AG04449 (cell line): ENCODE data around the gene BMP8B.
"Not testable (repeated sequence)": the region's sequence is repeated elsewhere in the genome, so short reads cannot be mapped to it uniquely, and the experiment has no call there.

Source experiments
- CTCF ChIA-PET: fragments of 350-600 bp; formaldehyde crosslinking; extraction: SDS; loops from one replicate; lab custom pipeline; 2021; ENCODE audit warnings: antibody characterized with exemption; lab: Yijun Ruan, JAX
- POLR2A ChIA-PET: fragments of 400-600, 350-600 bp; formaldehyde crosslinking; extraction: SDS; loops from one replicate; lab custom pipeline; 2020; ENCODE audit warnings: antibody characterized with exemption, inconsistent platforms; lab: Yijun Ruan, JAX
- DNase-seq: peaks from one replicate; pipeline ENCODE4 v3.0.0-alpha.2; 2010; ENCODE audit warnings: low read depth, low spot score
- H3K4me3 ChIP-seq: 2 replicates; pipeline ENCODE4 v1.5.1; 2011; ENCODE audit warnings: low read depth, mild to moderate bottlenecking, control low read depth, low read length
- CTCF ChIP-seq: IDR thresholded peaks from one replicate; pipeline ENCODE4 v1.5.1; 2011; ENCODE audit warnings: mild to moderate bottlenecking, moderate library complexity, low read length, control low read depth, inconsistent platforms; ENCODE audit not compliant: insufficient read depth; ENCODE audit errors: missing control alignments

BMP8B gene

GRCh38 chr1:39788426-39788757 lies 273 bp downstream of the BMP8B start:
- no peak for DNase-seq
- CTCF ChIA-PET, result interaction anchor here (1.7 kb wide), 1 partner anchor 10 kb away, joined by 7 read pairs; no protein-coding TSS in a partner anchor
- peak overlapping the region; percentile 33 for H3K4me3 ChIP-seq
- no peak for TF ChIP-seq CTCF
- POLR2A ChIA-PET, result no interaction called here

DNA sequence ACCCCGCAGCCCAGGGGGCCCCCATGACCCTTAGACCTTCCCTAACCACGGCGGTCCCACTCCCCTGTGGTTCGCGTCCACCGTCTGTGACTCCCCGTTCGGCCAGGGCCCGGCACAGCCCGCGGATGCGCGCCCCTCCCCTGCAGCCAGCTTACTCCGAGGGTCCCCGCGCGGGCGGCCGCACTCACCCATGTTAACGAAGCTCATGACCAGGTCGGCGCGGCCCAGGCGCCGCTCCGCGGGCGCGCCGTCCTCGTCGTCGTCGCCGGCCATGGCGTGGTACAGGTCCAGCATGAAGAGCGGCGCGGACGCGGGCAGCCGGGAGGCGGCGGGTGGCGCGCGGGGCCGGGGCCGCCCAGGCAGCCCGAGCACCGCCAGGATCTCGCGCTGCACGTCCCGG lies 701 bp downstream of the BMP8B start:
- H3K4me3 ChIP-seq, CTCF ChIA-PET, POLR2A ChIA-PET, DNase-seq: not testable (repeated sequence)

GRCh38 chr1:39787468-39787867 lies 1.2 kb downstream of the BMP8B start:
- DNase-seq, result no peak
- H3K4me3 ChIP-seq, result no peak overlapping the region
- ChIA-PET POLR2A (interaction anchor here (0.6 kb wide), 1 partner anchor 219 kb away, joined by 3 read pairs; no protein-coding TSS in a partner anchor), CTCF (no interaction called here)
- TF ChIP-seq CTCF, result no peak

GRCh38 chr1:39787108-39787375 lies 1.6 kb downstream of the BMP8B start:
- POLR2A ChIA-PET, DNase-seq, H3K4me3 ChIP-seq, CTCF ChIA-PET: not testable (repeated sequence)

- H3K4me3 ChIP-seq, DNase-seq, POLR2A ChIA-PET: not testable (repeated sequence)
- CTCF ChIA-PET, result interaction anchor here (0.6 kb wide), 1 partner anchor 178 kb away, joined by 4 read pairs; no protein-coding TSS in a partner anchor
Observed at GRCh38 chr1:39786303-39787107, 2.2 kb downstream of the BMP8B start.

DNA sequence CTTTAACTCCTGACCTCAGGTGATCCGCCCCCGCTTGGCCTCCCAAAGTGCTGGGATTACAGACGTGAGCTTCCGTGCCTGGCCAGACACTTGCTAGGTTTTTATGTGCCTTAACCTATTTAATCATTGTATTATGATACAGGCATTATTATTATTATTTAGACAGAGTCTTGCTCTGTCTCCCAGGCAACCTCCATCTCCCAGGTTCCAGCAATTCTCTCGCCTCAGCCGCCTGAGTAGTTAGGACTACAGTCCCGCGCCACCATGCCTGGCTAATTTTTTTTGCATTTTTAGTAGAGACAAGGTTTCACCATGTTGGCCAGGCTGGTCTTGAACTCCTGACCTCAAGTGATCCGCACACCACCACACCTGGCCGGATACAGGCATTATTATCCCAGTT lies 6.0 kb downstream of the BMP8B start:
- CTCF ChIA-PET, result interaction anchor here (0.6 to 3.4 kb wide), 4 partner anchors 17 to 686 kb away, joined by 3 to 18 read pairs (median 4); partner anchors contain the start of gene MYCL
- POLR2A ChIA-PET, DNase-seq, H3K4me3 ChIP-seq: not testable (repeated sequence)

- TF ChIP-seq CTCF, result no peak
- CTCF ChIA-PET, result interaction anchor here (0.9 to 3.4 kb wide), 3 partner anchors 17 to 125 kb away, joined by 3 to 18 read pairs (median 5); partner anchors contain the start of gene MYCL
- no peak overlapping the region for H3K4me3 ChIP-seq
- POLR2A ChIA-PET, result no interaction called here
- DNase-seq, result no peak
Observed at GRCh38 chr1:39782103-39782502, 6.6 kb downstream of the BMP8B start.

- no peak for TF ChIP-seq CTCF
- ChIA-PET CTCF (interaction anchor here (1.7 to 3.4 kb wide), 2 partner anchors 18 to 121 kb away, joined by 5 to 18 read pairs; partner anchors contain the start of gene MYCL), POLR2A (no interaction called here)
- no peak for DNase-seq
- H3K4me3 ChIP-seq, result no peak overlapping the region
Observed at GRCh38 chr1:39781349-39781715, 7.3 kb downstream of the BMP8B start.
